Hypothalamus (tissue), 51 donors: ENCODE results near the gene NEDD9.

Source experiments
- DNase-seq, 51 donors: peaks; one replicate each; lab custom pipeline; 2025; lab: John Stamatoyannopoulos, UW

NEDD9 gene

GRCh38 chr6:11221623-11222384 lies 10.7 kb downstream of the NEDD9 start:
- no peak for DNase-seq

- no peak for DNase-seq
These were observed 13.1 kb downstream of the NEDD9 start for GRCh38 chr6:11219400-11219834.

GRCh38 chr6:11218538-11219399 lies 13.7 kb downstream of the NEDD9 start:
- DNase-seq: peak in 15 of 51 donors; percentile 8 to 65 (median 23)

- no peak for DNase-seq
These were observed 14.4 kb downstream of the NEDD9 start for GRCh38 chr6:11218102-11218442.

- no peak for DNase-seq
These were observed 14.9 kb downstream of the NEDD9 start for GRCh38 chr6:11217360-11218101.

- DNase-seq: no peak
These were observed 16.7 kb downstream of the NEDD9 start for GRCh38 chr6:11215773-11216172.

GRCh38 chr6:11214901-11215300 lies 17.6 kb downstream of the NEDD9 start:
- peak in 2 of 51 donors; percentile 10 to 13 for DNase-seq

GRCh38 chr6:11214084-11214833 lies 18.2 kb downstream of the NEDD9 start:
- peak in 15 of 51 donors; percentile 3 to 59 (median 29) for DNase-seq

GRCh38 chr6:11213422-11214021 lies 18.9 kb downstream of the NEDD9 start:
- no peak for DNase-seq

GRCh38 chr6:11212664-11213063 lies 19.8 kb downstream of the NEDD9 start:
- peak in 1 of 51 donors; percentile 25 for DNase-seq

- no peak for DNase-seq
These were observed 21.2 kb downstream of the NEDD9 start for GRCh38 chr6:11211254-11211653.

GRCh38 chr6:11210386-11211138 lies 21.9 kb downstream of the NEDD9 start:
- no peak for DNase-seq

- no peak for DNase-seq
These were observed 22.6 kb downstream of the NEDD9 start for GRCh38 chr6:11209906-11210305.

GRCh38 chr6:11209369-11209768 lies 23.1 kb downstream of the NEDD9 start:
- DNase-seq: no peak

GRCh38 chr6:11208854-11209253 lies 23.6 kb downstream of the NEDD9 start:
- no peak for DNase-seq

- DNase-seq: no peak
These were observed 24.2 kb downstream of the NEDD9 start for GRCh38 chr6:11208267-11208666.

GRCh38 chr6:11207199-11207968 lies 25.1 kb downstream of the NEDD9 start:
- DNase-seq: peak in 7 of 51 donors; percentile 4 to 23 (median 14)

GRCh38 chr6:11206576-11206975 lies 25.9 kb downstream of the NEDD9 start:
- no peak for DNase-seq
